GM12872 (cell line): ENCODE results near the gene CELF5.

Experiments
- CTCF ChIP-seq: IDR thresholded peaks from 3 replicates; pipeline ENCODE4 v1.5.1; 2011; ENCODE audit warnings: low read depth, mild to moderate bottlenecking, low read length, moderate library complexity; ENCODE audit not compliant: insufficient read depth

Gene CELF5

GRCh38 chr19:3183721-3184641 is 40.5 kb upstream of the CELF5 start:
- TF ChIP-seq CTCF = no peak

GRCh38 chr19:3184847-3185460 is 39.5 kb upstream of the CELF5 start:
- TF ChIP-seq CTCF = no peak

- TF ChIP-seq CTCF = no peak
Observed at GRCh38 chr19:3185461-3186159, 38.9 kb upstream of the CELF5 start, which contains the start of gene NCLN. Gene NCLN, plus strand, starts transcription at chr19:3185930. Its CDS starts 101 bp downstream, at chr19:3186031.

DNA sequence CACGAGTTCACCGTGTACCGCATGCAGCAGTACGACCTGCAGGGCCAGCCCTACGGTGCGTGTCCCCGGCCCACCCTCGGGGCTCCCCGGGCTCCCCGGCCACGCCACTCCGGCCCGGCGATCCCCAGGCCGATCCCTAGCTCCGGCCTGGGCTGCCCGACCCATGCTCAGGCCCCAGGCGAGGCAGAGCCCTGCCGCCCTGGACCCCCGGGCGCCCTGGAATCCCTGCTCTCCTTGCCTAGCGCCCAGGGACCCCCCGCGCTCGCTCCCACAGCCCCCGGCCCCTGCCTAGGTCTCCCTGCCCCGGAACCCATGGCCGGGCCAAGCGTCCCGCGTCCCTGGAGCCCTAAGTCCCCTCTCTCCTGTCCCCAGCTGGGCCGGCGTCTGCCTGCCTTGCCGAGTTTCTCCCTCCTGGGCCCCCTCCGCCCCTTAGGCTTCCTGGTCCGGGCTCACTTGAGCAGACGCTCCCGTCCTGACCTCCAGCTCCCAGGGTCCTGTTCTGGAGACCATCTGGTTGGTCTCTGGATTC is 38.2 kb upstream of the CELF5 start:
- TF ChIP-seq CTCF = no peak

DNA sequence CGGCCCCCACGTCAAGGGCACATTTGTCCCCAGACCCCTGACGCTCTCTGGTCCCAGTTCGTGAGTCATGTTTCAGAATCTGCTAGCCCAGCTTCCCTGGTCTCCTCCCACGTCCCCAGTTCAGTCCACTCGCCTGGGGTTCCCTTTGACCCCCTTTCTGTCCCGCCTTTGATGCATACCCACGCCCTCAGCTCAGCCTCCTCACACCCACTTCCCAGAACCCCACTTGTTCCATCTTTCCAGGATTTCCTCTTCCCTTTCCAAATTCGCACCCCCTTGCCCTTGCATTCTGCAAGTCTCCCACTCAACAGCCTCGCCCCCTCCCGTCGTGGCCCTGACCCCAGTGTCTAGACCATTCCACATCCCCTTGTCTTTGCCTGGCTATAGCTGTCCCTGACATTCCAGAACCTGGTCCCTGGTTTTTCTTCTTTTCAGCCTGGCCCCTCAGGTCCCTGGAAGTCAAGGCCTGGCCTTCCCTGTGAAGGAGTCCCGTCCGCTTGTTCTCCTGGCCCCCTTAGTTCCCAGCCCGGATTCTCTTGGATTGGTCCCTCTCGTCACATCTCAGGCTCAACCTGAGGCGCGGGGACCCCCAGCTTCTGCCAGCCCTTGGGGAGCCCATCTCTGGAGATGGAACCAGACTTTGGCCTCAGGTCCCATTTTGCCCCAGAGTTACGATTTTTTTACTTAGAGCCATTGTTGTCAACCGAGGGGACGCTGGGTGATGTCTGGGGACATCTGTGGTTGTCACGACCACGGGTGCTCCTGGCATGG is 37.4 kb upstream of the CELF5 start:
- no peak for TF ChIP-seq CTCF

- TF ChIP-seq CTCF = no peak
Observed at GRCh38 chr19:3187662-3188511, 36.6 kb upstream of the CELF5 start.
